Measurements from ENCODE around the gene SRGAP1. TPM values are rescaled to one million over a fixed set of nuclear protein-coding genes. Genes with fewer than 3 reads are reported as not detected.

Gene SRGAP1
- total and polyA plus RNA-seq, 2 experiments from 2014 or later = 13.0 to 29.4 TPM

DNA sequence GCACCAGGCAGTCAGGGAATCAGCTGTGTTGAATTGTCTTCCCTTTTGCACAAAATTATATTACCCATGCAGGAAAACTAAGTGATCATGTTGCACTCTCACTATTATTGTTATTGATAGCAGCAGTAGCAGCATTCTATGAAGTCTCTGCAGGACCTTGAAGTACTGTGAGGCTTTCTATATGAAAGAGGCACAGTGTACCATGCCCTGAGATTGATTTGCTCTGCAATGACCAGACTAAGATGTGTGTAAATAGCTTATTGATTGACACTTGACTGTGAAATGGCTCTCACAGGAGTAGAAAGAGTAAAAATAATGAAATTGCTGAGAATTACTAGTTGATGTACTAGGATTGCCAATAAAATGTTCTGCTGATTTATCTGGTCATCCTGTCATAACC, 277.7 kb downstream of the SRGAP1 start:
- peaks cover 43% of the 10 kb centered on the region for H3K79me2 ChIP-seq (ENCODE audit: insufficient read depth)
- no peak overlapping the region for H2AFZ ChIP-seq
- peaks cover 15% of the 10 kb centered on the region; the same call in 1 of the 2 replicates for H3F3A ChIP-seq (ENCODE audit: insufficient read depth)
- in situ Hi-C loops (cut with MboI) = no loop called here
- no peaks in the 10 kb centered on the region for H3K9me2 ChIP-seq (ENCODE audit: insufficient read depth)
- H3K9me3 ChIP-seq (ENCODE audit: low read depth) = no peaks in the 10 kb centered on the region
- no peak overlapping the region for H3K27ac ChIP-seq
- H4K20me1 ChIP-seq (ENCODE audit: insufficient read depth) = no peaks in the 10 kb centered on the region
- no peak overlapping the region for H3K9ac ChIP-seq
- H3K27me3 ChIP-seq (replicated peaks; ENCODE audit: insufficient read depth) = no peaks in the 10 kb centered on the region
- H3K36me3 ChIP-seq (ENCODE audit: low read depth) = peaks cover 48% of the 10 kb centered on the region
- no peak overlapping the region for H3K4me3 ChIP-seq
- TF ChIP-seq EZH2 (IDR thresholded peaks at IDR 0.05; ENCODE audit: insufficient read depth, poor library complexity, severe bottlenecking) = no peak
- TF ChIP-seq EZH2phosphoT487 (IDR thresholded peaks at IDR 0.05; ENCODE audit: insufficient read depth, low read depth) = no peak
- DNase-seq = no peak
- no peak overlapping the region for H3K4me2 ChIP-seq (ENCODE audit: unreplicated experiment)
- peaks cover 6% of the 10 kb centered on the region; the same call in 1 of the 2 replicates for H3K4me1 ChIP-seq (ENCODE audit: insufficient read depth)

DNA sequence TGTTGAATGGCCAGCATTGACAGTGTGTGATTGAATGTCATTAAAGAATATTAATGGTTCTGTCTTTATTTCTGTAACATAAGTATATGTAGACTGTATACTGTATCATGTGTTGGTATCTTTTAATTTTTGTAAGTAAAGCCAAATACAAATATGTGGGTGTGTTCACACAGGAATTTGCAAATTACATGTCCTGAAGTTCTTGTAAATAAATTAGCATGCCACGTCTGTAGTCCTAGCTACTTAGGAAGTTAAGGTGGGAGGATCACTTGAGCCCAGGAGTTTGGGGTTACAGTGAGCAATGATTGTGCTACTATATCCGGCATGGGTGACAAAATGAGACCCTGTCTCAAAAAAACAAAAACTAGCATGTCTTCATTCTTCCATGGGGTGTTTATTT, 278.5 kb downstream of the SRGAP1 start:
- no peaks in the 10 kb centered on the region for H3K9me2 ChIP-seq (ENCODE audit: insufficient read depth)
- no peak overlapping the region for H3K4me2 ChIP-seq (ENCODE audit: unreplicated experiment)
- no peaks in the 10 kb centered on the region for H3K9me3 ChIP-seq (ENCODE audit: low read depth)
- TF ChIP-seq EZH2phosphoT487 (IDR thresholded peaks at IDR 0.05; ENCODE audit: insufficient read depth, low read depth) (no peak), EZH2 (IDR thresholded peaks at IDR 0.05; ENCODE audit: insufficient read depth, poor library complexity, severe bottlenecking) (no peak)
- H3K9ac ChIP-seq = no peak overlapping the region
- H2AFZ ChIP-seq = no peak overlapping the region
- H4K20me1 ChIP-seq (ENCODE audit: insufficient read depth) = no peaks in the 10 kb centered on the region
- DNase-seq = no peak
- in situ Hi-C loops (cut with MboI) = no loop called here
- peaks cover 48% of the 10 kb centered on the region for H3K36me3 ChIP-seq (ENCODE audit: low read depth)
- 98 to 100% methylated on average over 2 of the region's 2 CpGs for WGBS, 2 experiments (ENCODE audit: low coverage in 1 of 2, low lambda C conversion rate in 2 of 2, missing lambda C conversion rate in 2 of 2)
- H3K79me2 ChIP-seq (ENCODE audit: insufficient read depth) = peaks cover 38% of the 10 kb centered on the region
- H3K4me3 ChIP-seq = no peak overlapping the region
- peaks cover 15% of the 10 kb centered on the region; the same call in 1 of the 2 replicates for H3F3A ChIP-seq (ENCODE audit: insufficient read depth)
- no peaks in the 10 kb centered on the region for H3K27me3 ChIP-seq (replicated peaks; ENCODE audit: insufficient read depth)
- peaks cover 6% of the 10 kb centered on the region; the same call in 1 of the 2 replicates for H3K4me1 ChIP-seq (ENCODE audit: insufficient read depth)
- no peak overlapping the region for H3K27ac ChIP-seq

DNA sequence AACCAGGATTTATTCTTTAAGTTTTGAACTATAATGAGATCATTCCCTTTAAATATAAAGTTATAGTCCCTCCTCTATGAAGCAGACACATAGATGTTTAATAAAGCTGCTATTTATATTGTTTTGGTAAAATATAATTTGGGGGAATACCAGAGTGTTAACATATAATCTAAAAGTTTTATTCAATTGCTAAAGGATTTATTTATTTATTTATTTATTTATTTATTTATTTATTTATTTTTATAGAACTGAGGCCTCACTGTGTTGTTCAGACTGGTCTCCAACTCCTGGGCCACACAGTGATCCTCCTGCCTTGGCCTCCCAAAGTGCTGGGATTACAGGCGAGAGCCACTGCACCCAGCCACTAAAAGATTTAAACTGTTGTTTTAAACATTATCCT, 278.9 kb downstream of the SRGAP1 start:
- peaks cover 6% of the 10 kb centered on the region; the same call in 1 of the 2 replicates for H3K4me1 ChIP-seq (ENCODE audit: insufficient read depth)
- no peaks in the 10 kb centered on the region for H3K9me2 ChIP-seq (ENCODE audit: insufficient read depth)
- H3K9me3 ChIP-seq (ENCODE audit: low read depth) = no peaks in the 10 kb centered on the region
- WGBS, 2 experiments (ENCODE audit: low coverage in 1 of 2, low lambda C conversion rate in 2 of 2, missing lambda C conversion rate in 2 of 2) = 100% methylated on average over 1 of the region's 1 CpG
- peaks cover 53% of the 10 kb centered on the region for H3K36me3 ChIP-seq (ENCODE audit: low read depth)
- H4K20me1 ChIP-seq (ENCODE audit: insufficient read depth) = no peaks in the 10 kb centered on the region
- H3K9ac ChIP-seq = no peak overlapping the region
- H3F3A ChIP-seq (ENCODE audit: insufficient read depth) = peaks cover 15% of the 10 kb centered on the region
- H3K79me2 ChIP-seq (ENCODE audit: insufficient read depth) = peaks cover 38% of the 10 kb centered on the region
- in situ Hi-C loops (cut with MboI) = no loop called here
- TF ChIP-seq EZH2 (IDR thresholded peaks at IDR 0.05; ENCODE audit: insufficient read depth, poor library complexity, severe bottlenecking) = no peak
- no peak for TF ChIP-seq EZH2phosphoT487 (IDR thresholded peaks at IDR 0.05; ENCODE audit: insufficient read depth, low read depth)
- DNase-seq = no peak
- no peak overlapping the region for H3K4me2 ChIP-seq (ENCODE audit: unreplicated experiment)
- no peak overlapping the region for H2AFZ ChIP-seq
- no peak overlapping the region for H3K4me3 ChIP-seq
- no peak overlapping the region for H3K27ac ChIP-seq
- no peaks in the 10 kb centered on the region for H3K27me3 ChIP-seq (replicated peaks; ENCODE audit: insufficient read depth)

DNA sequence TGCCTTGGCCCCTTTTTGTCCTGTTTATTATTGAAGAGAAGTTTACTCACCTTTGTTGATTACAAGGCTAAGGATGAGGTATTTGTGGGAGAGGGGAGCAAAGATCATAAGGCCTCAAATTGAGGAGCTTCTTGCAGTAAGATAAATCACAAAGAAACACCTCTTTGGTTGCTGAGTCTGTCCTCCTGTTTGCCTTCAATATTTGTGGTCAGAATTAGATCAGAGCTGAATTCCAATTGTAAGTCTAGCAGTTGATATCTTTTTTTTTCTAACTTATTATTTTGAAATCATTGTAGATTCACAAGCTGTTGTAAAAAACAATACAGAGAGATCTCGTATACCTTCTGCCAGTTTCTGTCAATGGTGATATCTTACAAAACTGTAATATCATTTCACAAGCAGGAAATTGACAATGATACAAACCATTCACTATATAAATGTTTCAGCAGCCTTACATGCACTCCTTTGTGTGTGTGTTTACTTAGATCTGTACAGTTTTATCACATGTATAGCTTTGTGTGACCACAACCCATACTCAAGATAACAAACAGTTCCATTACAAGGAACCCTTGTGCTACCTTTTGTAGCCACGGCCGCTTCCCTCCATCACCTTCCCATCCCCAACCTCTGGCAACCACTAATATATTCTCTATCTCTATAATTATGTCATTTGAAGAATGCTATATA, 280.2 kb downstream of the SRGAP1 start:
- Histone ChIP-seq H3K79me2 (ENCODE audit: insufficient read depth) (peaks cover 29% of the 10 kb centered on the region), H3K4me3 (no peak overlapping the region), H3K9ac (no peak overlapping the region), H3K36me3 (ENCODE audit: low read depth) (peaks cover 58% of the 10 kb centered on the region), H3K4me1 (ENCODE audit: insufficient read depth) (peaks cover 6% of the 10 kb centered on the region; the same call in 1 of the 2 replicates), H3K9me3 (ENCODE audit: low read depth) (no peaks in the 10 kb centered on the region), H3K27me3 (replicated peaks; ENCODE audit: insufficient read depth) (no peaks in the 10 kb centered on the region), H4K20me1 (ENCODE audit: insufficient read depth) (no peaks in the 10 kb centered on the region), H3K9me2 (ENCODE audit: insufficient read depth) (no peaks in the 10 kb centered on the region), H3K4me2 (ENCODE audit: unreplicated experiment) (no peak overlapping the region), H2AFZ (no peak overlapping the region), H3K27ac (no peak overlapping the region), H3F3A (ENCODE audit: insufficient read depth) (peaks cover 10% of the 10 kb centered on the region)
- 95 to 97% methylated on average over 3 of the region's 3 CpGs for WGBS, 2 experiments (ENCODE audit: low coverage in 1 of 2, low lambda C conversion rate in 2 of 2, missing lambda C conversion rate in 2 of 2)
- no peak for TF ChIP-seq EZH2phosphoT487 (IDR thresholded peaks at IDR 0.05; ENCODE audit: insufficient read depth, low read depth)
- TF ChIP-seq EZH2 (IDR thresholded peaks at IDR 0.05; ENCODE audit: insufficient read depth, poor library complexity, severe bottlenecking) = no peak
- in situ Hi-C loops (cut with MboI) = no loop called here
- DNase-seq = peak; percentile 39
